Measurements from ENCODE around the gene B4GALNT3.

Gene B4GALNT3

GRCh38 chr12:601976-602699 lies 142.4 kb downstream of the B4GALNT3 start:
- in situ Hi-C loops (cut with MboI; ENCODE audit: low pct_unique_long_range_greater_than_20kb, low sequenced_read_pairs, unreplicated experiment) = no loop called here
- DNase-seq (ENCODE audit: low spot score) = no peak
- no peak for TF ChIP-seq CTCF (IDR thresholded peaks at IDR 0.05; ENCODE audit: extremely low read depth, insufficient read depth, missing control alignments)

GRCh38 chr12:602700-603068 lies 142.9 kb downstream of the B4GALNT3 start:
- in situ Hi-C loops (cut with MboI; ENCODE audit: low pct_unique_long_range_greater_than_20kb, low sequenced_read_pairs, unreplicated experiment) = no loop called here
- TF ChIP-seq CTCF (IDR thresholded peaks at IDR 0.05; ENCODE audit: extremely low read depth, insufficient read depth, missing control alignments) = no peak
- DNase-seq (ENCODE audit: low spot score) = no peak

- no peak for DNase-seq (ENCODE audit: low spot score)
- in situ Hi-C loops (cut with MboI; ENCODE audit: low pct_unique_long_range_greater_than_20kb, low sequenced_read_pairs, unreplicated experiment) = no loop called here
Measured at GRCh38 chr12:604956-605355, 145.2 kb downstream of the B4GALNT3 start.

GRCh38 chr12:607541-608001 lies 147.8 kb downstream of the B4GALNT3 start:
- in situ Hi-C loops (cut with MboI; ENCODE audit: low pct_unique_long_range_greater_than_20kb, low sequenced_read_pairs, unreplicated experiment) = no loop called here
- no peak for TF ChIP-seq CTCF (IDR thresholded peaks at IDR 0.05; ENCODE audit: extremely low read depth, insufficient read depth, missing control alignments)
- no peak for DNase-seq (ENCODE audit: low spot score)

More at GRCh38 chr12:604956-605355, 145.2 kb downstream of the B4GALNT3 start:
- TF ChIP-seq CTCF (IDR thresholded peaks at IDR 0.05; ENCODE audit: extremely low read depth, insufficient read depth, missing control alignments) = no peak

- no peak for DNase-seq (ENCODE audit: low spot score)
- TF ChIP-seq CTCF (IDR thresholded peaks at IDR 0.05; ENCODE audit: extremely low read depth, insufficient read depth, missing control alignments) = no peak
- in situ Hi-C loops (cut with MboI; ENCODE audit: low pct_unique_long_range_greater_than_20kb, low sequenced_read_pairs, unreplicated experiment) = no loop called here
Measured at GRCh38 chr12:608413-608812, 148.7 kb downstream of the B4GALNT3 start.

GRCh38 chr12:608921-609320 lies 149.2 kb downstream of the B4GALNT3 start:
- TF ChIP-seq CTCF (IDR thresholded peaks at IDR 0.05; ENCODE audit: extremely low read depth, insufficient read depth, missing control alignments) = no peak
- in situ Hi-C loops (cut with MboI; ENCODE audit: low pct_unique_long_range_greater_than_20kb, low sequenced_read_pairs, unreplicated experiment) = no loop called here
- DNase-seq (ENCODE audit: low spot score) = no peak
